Central memory CD4-positive, alpha-beta T cell (primary cell): ENCODE data around the gene TTC19.
A peak's percentile ranks its signal among the peaks of the same experiment; 100 is the strongest.

Experiments
- DNase-seq: peaks from one replicate; pipeline ENCODE4 v3.0.0; 2022
- total RNA-seq, 3 experiments: gene quantifications; one replicate each; lab custom pipeline; 2026; lab: John Stamatoyannopoulos, UW

Gene TTC19, protein sequence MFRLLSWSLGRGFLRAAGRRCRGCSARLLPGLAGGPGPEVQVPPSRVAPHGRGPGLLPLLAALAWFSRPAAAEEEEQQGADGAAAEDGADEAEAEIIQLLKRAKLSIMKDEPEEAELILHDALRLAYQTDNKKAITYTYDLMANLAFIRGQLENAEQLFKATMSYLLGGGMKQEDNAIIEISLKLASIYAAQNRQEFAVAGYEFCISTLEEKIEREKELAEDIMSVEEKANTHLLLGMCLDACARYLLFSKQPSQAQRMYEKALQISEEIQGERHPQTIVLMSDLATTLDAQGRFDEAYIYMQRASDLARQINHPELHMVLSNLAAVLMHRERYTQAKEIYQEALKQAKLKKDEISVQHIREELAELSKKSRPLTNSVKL
- total RNA-seq: 47.5 to 90.5 (median 60.7) reads per million in 3 experiments

DNA sequence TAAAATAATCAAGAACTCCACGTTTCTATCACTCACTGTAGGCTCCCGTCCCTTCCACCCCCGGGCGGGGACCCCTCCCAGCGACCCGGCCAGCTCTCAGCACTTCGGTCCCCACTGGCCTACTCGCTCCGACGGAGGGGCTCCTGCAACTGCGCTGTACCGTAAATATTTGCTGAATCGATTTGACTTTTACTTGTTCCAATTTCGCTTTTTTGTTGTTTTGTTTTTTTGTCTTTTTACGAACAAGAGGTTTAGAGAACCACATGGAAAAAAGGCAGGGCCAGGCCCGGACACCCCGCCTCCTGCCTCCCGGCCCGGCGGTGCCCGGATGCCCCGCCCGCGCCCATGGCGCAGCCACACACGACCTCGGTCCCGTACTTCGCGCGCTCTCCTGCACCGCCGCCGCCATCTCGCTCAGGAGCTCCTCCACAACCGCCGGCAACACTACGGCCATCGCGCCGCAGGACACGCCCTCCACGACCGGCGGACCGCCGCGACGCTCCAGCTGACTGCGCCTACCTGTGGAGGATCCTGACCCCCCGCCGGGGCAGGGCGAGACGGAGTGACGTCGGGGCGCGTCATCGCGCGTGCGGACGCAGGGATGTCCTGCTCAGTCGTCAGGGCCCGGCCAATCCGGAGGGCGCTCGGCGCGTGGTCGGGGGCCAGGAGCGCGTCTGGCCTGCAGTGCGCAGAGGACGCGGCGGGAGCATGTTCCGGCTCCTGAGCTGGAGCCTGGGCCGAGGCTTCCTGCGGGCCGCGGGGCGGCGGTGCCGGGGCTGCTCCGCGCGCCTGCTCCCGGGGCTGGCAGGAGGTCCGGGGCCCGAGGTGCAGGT, at the start of gene TTC19, which contains the start of gene ZSWIM7:
Gene TTC19, plus strand, starts transcription at position 684 of the 833 bp plus-strand sequence. Its CDS starts 25 bp downstream, at position 709.
Gene ZSWIM7, minus strand, starts transcription at position 564 of the 833 bp plus-strand sequence. Its CDS starts 110 bp downstream, at position 454.
- DNase-seq: peak; percentile 89

DNA sequence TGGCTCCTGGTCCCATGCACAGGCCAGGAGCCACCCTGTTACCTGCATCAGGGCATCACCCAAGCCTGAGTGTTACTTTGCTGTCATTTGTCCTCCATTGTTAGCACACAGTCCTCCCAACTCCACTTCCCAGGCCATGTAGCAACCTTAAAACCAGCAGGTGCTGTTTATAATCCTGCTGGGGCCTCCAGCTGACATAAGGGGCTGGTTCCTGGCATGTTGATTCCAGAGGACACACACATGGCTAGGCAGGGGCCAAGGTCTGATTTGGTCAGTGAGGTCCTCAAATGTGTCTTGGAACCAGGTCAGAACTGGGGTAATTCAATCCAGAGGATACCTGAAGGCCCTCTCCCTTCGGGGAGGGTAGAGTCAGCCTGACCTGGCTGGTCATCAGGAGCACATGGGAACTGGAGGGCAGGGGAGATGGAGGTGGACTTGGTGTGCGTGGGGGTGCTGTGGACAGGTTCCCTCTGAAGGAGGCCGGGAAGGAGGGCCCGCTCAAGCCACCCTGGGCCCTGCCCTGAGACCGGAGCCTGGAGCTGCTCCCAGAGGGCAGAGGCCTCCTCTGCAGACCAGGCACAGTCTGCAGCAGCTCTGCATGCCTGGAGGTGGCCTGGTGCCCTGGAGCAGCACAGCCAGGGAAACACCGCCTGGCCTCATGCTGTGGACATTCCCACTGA, 48.1 kb upstream of the TTC19 start:
- no peak for DNase-seq

DNA sequence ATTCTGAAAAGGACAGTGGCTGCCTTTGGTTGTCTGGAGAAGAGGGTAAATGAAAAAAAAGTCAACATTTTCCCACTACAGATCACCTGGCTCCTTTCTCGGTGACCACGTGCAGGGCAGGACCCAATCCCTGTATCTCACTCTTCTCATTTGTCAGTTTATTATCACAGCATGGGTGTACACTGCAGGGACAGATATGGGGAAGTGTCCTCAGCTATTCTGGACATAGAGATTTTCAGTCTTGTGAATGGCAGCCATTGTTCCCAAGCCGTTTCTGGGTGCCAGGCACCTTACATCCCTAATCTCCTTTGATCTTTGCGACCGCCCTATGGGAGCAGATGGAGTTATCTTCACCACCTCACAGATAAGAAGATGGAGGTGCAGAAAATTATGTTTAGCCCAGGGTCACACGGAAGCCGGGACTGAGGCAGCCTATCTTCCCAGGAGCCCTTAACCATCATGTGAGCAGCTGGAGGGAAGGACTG, 47.5 kb upstream of the TTC19 start:
- no peak for DNase-seq

DNA sequence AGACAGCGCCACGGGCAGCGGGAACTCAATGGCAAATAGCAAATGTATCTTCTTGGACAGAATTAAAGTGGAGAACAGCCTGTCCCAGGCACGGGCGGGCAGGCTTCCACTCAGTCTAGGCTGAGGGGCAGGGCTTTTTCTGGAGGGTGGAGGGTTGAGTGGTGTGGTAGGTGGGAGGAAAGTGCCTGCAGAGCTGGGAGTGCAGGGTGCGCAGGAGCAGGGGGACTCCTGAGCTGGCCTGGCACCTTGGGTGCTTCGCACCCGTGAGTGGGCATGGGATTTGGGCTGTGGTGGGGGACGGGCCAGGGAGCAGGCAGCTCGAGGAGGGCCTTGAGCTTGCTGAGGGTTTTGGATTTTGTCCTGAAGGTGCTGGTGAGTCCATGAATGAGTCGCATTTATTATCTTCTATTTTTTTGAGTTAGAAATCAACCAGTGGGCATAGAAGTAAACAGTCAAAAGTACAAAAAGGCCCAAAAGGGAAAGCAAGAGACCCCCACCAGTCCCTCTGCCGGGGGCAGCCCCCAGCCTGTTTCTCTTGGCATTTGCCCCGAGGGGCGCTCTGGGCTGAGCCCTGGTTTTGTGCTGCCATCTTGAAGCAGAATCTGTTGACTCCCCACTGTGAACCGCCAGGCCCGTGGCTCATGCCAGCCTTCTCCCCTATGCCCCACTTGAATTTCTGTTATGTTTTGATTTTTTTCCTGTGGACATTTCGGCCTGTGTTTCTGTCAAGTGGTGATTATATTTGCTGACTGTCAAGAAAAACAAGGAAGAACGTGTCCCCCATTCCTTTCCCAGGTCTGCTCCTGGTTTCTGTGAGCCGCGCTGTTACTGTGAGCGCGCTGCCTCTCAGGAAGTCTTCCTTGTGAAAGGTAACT, 46.5 kb upstream of the TTC19 start:
- no peak for DNase-seq

DNA sequence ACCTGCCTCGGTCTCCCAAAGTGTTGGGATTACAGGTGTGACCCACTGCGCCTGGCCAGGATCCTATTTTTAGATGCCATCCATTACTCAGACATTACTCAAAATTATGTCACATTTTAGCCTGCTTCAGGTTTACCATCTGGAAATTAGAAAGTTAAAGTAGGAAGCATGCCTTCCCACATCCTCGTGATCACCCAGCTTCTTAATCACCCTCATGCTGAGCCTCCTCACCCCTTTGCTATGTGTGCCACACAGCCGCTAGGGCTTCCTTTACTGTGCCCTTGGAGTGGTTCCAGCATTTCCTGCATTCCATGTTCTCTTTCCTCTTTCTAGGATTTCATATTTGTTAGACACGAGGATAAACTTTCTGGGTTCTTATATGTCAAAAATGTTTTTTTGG, 45.4 kb upstream of the TTC19 start:
- DNase-seq: no peak

DNA sequence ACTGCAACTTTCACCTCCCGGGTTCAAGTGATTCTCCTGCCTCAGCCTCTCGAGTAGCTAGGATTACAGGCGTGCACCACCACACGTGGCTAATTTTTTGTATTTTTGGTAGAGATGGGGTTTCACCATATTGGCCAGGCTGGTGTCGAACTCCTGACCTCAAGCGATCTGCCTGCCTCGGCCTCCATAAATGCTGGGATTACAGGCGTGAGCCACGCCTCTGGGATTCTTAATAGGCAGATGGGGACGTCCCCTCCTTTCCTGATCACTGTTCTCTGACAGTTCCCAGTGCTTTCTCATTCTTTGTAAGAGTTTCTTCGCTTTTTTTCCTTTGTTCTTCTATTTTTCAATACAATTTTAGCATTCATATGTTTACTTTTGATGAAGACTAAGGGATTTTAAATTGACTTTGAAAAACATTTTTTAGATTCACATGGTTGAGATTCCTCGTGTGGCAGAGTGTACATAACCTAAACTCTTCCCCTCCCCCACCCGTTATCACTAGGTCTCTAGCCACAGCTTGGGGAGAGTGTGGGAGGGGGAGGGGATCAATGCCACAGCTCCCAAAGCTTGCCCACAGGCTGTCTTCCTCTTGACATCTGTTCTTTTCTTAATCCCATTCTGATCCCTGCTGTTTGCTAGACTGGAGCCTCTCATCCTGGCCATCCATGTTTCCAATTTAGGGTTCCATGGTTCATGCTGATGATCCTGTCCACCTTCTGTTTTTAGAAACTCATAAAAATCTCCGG, 43.7 kb upstream of the TTC19 start:
- DNase-seq: no peak

DNA sequence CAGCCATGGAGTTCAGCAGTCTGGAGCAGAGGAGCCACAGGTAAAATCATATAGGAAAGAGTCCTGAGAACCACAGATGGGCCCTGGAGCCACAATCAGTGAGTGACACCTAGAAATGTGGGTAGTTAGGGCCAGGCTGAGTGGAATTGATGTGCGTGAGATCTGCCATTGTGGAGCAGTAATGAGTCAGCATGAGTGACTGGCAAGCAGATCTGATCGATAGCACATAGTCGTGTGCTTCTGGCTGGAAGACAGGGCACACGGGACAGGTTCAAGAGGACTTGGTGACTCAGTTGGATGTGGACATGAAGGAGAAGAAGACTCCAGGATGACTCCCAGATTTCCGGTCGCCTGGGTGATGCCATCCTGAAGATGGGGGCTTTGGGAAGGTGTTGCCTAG, 42.4 kb upstream of the TTC19 start:
- no peak for DNase-seq

DNA sequence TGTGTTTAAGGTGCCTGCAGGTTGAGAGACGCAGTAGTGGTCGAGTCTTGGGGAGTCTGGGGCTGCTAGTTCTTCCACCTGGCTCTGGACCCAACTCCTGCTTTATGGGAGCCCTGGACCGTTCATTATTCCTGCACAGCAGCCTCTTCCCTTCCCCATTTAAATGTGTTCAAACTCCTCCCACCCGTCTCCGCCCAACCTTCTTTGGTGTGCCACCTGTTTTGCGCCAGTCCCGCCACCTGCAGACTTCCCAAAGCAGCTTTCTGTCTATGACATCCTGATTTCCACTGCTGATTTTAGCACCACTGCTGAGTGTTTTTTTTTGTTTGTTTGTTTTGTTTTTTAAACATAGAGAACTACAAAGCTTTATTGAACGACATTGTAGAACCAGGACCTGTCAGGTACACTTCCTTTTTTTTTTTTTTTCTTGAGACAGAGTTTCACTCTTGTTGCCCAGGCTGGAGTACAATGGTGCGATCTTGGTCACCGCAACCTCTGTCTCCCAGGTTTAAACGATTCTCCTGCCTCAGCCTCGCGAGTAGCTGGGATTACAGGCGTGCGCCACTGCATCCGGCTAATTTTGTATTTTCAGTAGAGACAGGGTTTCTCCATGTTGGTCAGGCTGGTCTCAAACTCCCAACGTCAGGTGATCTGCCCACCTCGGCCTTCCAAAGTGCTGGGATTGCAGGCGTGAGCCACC, 41.9 kb upstream of the TTC19 start:
- no peak for DNase-seq

DNA sequence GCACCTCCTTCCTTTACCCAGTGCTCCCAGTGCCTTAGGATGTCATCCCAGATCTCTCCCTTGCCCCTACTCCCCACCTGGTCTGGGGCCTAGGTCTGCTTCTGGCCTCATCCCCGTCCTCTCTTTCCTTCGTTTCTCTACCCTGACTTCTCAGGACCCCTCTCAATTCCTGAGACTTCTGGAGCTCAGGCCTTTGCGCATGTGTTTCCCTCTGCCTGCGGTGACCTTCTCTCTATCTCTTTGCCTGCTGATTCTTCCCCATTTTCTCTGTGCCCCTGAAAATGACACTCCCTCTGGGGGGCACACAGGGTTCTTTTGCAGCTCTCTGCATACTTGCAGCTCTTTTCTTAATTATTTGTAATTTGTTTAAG, 41.2 kb upstream of the TTC19 start:
- DNase-seq: no peak

DNA sequence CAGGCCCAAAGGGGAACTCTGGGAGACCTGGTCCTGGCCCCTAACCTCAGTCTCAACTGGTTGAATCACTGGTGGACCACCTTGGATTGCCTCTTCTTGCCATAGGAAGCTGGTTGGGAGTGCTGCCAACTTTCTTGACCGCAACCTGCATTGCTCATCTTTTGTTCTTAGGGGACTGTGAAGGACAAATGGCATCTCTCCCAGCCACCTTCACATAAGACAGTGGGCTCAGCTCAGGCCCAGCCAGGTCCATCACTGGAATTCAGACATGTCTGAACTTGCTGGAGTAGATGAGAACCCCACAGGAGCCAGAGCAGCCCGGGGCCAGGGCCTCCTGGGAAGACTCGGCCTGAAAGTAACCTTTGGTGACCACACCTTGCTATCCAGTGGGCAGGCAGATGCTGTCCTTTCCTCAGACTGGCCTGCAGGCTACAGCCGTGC, 35.9 kb upstream of the TTC19 start:
- DNase-seq: no peak

DNA sequence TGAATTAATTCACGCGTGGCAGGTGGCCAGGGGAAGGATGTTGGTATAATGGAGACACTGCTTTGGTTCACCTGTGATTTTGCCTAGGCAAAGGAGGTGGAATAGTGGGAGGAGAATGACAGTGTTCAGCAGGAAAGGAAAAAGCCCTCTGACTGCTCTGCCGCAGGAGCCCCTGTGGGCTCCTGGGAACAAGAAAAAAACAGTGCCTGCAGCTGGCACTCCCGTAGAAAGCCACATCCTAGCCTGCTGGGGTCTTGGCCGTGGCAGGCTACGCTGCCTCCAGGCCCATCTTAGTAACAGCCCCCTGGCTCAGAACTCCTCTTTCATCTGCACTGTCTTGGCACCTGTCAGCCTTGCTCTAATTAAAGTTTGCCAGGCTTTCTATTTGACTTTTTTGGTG, 34.1 kb upstream of the TTC19 start:
- no peak for DNase-seq

DNA sequence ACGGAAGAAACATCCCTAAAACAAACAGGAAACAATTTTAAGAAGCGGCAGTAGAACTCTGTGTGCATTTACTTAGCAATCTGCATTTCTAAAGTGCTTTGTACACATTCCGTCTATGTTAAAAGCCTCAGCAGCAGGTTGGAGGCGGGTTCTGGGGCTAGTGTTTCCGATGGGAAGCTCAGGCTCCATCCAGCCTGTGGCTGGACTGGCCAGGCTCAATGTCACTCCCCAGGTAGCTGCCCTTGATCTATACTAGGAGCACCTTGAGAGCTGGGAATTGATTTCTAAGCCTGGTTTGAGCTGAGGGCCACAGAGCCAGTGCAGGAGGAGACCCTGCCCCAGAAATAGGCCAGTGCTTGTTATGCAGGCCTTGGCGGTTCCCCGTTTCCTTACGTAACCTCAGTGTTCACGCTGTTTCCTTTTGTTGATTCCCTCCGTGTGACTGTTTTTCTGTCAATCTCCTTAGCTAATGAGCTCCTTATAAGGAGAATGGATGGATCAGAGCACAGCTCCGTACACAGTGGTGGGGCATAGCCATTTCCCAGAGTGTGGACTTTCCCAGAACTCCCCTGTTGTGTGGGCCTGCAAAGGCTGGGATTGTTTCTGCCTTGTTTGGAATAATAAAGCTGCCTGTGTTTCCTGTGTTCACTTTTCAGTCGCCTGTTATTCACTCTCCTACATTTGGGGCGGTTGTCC, 33.3 kb upstream of the TTC19 start:
- no peak for DNase-seq

DNA sequence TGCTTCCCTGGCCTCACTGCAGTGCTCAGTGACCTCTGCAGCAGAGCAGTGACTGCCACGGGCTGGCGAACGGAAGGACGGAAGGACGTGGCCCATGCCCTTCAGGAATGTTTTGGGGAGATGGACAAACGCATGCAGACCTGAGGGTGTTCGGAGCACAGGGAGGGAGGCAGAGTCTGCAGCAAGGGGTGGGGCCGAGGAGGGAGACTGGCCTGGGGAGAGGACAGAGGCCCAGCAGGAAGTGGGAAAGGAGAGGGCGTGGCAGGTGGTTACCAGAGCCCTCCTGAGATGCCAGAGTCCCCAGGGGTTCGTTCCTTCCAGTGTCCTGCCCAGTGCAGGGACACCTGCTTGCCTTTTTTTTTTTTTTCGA, 32.8 kb upstream of the TTC19 start:
- DNase-seq: no peak

DNA sequence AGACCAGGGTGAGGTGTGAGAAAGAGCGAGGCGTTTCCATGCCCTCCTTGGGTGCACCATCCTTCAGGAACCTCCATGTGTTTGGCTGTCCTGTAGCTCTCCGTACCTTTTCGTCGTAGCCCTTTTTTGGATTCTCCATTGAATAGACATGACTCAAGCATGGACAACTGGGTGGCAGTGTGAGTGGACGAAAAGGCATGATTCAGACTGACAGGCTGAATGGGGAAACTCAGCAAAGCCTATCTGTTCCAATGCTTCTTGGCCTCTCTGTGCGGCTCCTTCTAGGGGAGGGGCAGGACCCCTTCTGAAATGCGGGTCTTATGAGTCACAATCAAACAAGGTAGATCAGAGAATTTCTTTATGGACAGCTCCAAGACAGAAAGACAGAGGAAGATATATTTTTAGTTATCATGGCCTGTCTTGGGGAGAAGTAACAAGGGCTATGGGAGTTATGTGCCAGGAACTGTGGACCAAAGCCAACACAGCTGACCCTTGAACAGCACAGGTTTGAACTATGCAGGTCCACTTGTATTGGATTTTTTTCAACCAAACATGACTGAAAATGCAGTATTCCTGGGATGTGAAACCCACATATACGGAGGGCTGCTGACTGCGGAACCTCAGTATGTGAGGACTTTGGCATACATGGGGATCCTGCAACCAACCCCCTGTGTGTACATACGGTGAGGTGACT, 31.8 kb upstream of the TTC19 start:
- no peak for DNase-seq

DNA sequence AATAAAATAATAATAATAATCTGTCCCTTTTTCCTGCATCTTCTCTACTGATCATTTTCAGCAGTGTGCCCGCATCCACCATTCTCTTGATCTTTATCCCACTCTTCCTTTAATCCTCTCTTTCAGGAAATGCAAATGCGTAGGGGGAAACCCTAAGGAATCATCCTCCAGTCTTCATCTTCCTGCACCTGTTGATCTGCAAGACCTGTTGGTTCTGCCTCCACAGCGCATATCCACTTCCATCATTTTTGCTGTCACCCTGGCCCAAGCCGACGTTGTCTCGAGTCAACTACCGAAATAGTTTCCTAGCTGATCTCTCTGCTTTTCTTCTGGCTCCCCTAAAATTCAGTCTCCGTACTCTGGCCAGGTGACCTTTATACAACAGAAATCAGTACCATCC, 30.2 kb upstream of the TTC19 start:
- DNase-seq: no peak

DNA sequence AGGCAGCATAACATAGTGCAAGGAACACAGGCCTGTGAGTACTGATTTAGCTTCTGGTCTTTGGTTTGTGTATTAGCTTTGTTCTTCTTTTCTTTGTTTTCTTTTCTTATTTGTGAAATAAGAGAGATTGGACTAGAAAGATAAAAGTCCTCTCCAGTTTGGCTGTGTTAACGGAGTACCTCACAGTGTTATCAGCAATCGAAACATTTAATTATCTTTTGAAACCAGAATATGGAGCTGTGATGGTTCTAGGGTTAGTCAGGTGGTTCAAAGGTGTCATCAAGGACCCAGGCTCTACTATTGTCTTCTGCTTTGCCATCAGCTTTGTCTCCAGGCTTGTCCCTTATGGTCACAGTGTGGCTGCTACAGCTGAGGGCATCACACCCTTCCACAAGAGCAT, 29.1 kb upstream of the TTC19 start:
- DNase-seq: no peak

DNA sequence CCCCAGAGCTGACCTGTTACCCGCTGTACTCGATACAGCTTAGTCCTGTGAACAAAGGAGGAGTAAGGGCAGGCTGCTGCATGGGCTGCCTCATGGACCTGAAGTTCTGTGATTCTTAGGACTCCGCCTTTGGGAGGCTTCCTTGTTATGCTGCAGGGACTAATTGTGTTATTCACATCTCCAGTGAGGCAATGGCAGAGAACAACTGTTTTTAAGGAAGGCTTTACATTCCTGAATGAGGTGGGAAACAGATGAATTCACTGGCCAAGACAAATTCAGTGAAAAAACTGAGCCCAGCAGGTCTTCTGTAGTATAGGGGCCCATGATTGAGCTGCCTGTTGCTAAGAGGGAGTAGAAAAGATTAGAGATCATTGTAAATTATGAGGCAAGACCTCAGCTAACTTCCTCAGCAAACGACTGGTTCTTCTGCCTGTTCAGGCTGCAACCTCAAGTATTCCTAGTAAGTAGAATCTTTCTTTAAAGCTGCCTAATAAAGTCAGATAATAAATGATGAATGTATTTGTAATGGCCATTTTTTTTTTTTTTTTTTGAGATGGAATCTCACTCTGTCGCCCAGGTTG, 28.4 kb upstream of the TTC19 start:
- DNase-seq: no peak

DNA sequence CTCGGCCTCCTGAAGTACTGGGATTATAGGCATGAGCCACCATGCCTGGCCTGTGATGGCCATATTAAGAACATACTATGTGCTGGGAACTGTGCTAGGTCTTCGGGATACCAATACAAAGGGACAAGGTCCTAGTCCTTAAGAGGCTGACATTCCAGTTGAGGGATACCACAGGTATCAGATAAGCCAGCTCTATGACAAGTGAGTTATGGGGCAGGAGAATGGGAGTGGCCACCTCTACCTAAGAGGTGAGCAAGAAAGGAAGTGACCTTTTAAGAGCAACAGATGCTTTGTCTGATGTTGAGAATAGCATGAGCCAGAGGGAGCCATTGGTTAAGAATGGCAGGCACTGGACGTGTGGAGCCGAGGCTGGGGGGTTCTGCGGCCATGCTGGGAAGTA, 27.7 kb upstream of the TTC19 start:
- DNase-seq: no peak

DNA sequence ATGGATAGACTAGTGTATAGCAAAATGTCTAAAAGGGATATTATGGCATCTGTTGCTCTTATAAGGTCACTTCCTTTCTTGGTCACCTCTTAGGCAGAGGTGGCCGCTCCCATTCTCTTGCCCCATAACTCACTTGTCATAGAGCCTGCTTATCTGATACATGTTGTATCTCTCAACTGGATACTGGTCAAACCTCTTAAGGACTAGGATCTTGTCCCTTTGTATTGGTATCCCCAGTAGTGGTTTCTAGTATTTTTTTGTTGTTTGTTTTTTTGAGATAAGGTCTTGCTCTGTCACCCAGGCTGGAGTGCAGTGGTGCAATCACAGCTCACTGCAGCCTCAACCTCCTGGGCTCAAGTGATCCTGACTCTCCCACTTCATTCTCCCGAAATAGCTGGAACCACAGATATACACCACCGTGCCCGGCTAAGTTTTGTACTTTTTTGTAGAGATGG, 27.1 kb upstream of the TTC19 start:
- no peak for DNase-seq
